ENCODE results near the gene LAMA4. TPM values are rescaled to one million over a fixed set of nuclear protein-coding genes. Genes with fewer than 3 reads are reported as not detected.

LAMA4 gene
- total and polyA plus RNA-seq, 4 donors = 2.1 to 6.0 (median 3.5) TPM

GRCh38 chr6:112100561-112100960 is 153.8 kb downstream of the LAMA4 start:
- TF ChIP-seq JUND (IDR thresholded peaks at IDR 0.05) = no peak
- no peak for TF ChIP-seq CTCF (IDR thresholded peaks at IDR 0.05; ENCODE audit: low read depth, low read length, missing input control)
- no peak for TF ChIP-seq GABPA (IDR thresholded peaks at IDR 0.05 in 1 of 2, conservative IDR thresholded peaks at IDR 0.05 in 1 of 2)
- TF ChIP-seq, protein P1, sequence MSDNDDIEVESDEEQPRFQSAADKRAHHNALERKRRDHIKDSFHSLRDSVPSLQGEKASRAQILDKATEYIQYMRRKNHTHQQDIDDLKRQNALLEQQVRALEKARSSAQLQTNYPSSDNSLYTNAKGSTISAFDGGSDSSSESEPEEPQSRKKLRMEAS (IDR thresholded peaks at IDR 0.05) = no peak
- TF ChIP-seq REST (IDR thresholded peaks at IDR 0.05) = no peak
- no peak for TF ChIP-seq EGR1 (IDR thresholded peaks at IDR 0.05; ENCODE audit: low read depth in 2 of 2)
- Histone ChIP-seq H3K4me3 (ENCODE audit: low read depth in 1 of 3, low read length in 3 of 3) (no peak overlapping the region), H3K4me1 (ENCODE audit: control insufficient read depth in 4 of 4, insufficient read depth in 4 of 4, low read length in 3 of 4) (no peaks in the 10 kb centered on the region), H3K9ac (ENCODE audit: low read depth in 1 of 2, low read length in 2 of 2) (no peak overlapping the region), H3K36me3 (ENCODE audit: control insufficient read depth in 4 of 4, insufficient read depth in 3 of 4, low read depth in 1 of 4, low read length in 3 of 4) (peaks cover 0 to 4% (median 1%) of the 10 kb centered on the region in 4 donors), H3K27me3 (ENCODE audit: control insufficient read depth in 4 of 4, insufficient read depth in 4 of 4, low read length in 3 of 4) (no peaks in the 10 kb centered on the region), H3K27ac (ENCODE audit: low read depth in 1 of 2, low read length in 2 of 2) (no peak overlapping the region), H3K9me3 (ENCODE audit: control insufficient read depth in 4 of 4, low read length in 3 of 4) (no peaks in the 10 kb centered on the region)
- no peak for DNase-seq (ENCODE audit: low spot score)
- 88% methylated on average over 4 of the region's 4 CpGs for WGBS

- no peaks in the 10 kb centered on the region for H3K27me3 ChIP-seq (ENCODE audit: control insufficient read depth in 4 of 4, insufficient read depth in 4 of 4, low read length in 3 of 4)
- 95% methylated on average over 2 of the region's 2 CpGs for WGBS
- H3K4me1 ChIP-seq (ENCODE audit: control insufficient read depth in 4 of 4, insufficient read depth in 4 of 4, low read length in 3 of 4) = no peaks in the 10 kb centered on the region
- H3K9me3 ChIP-seq (ENCODE audit: control insufficient read depth in 4 of 4, low read length in 3 of 4) = no peaks in the 10 kb centered on the region
- H3K36me3 ChIP-seq (ENCODE audit: control insufficient read depth in 4 of 4, insufficient read depth in 3 of 4, low read depth in 1 of 4, low read length in 3 of 4) = peaks cover 0 to 4% (median 1%) of the 10 kb centered on the region in 4 donors
- DNase-seq (ENCODE audit: low spot score) = no peak
- H3K9ac ChIP-seq (ENCODE audit: low read depth in 1 of 2, low read length in 2 of 2) = no peak overlapping the region
- H3K27ac ChIP-seq (ENCODE audit: low read depth in 1 of 2, low read length in 2 of 2) = no peak overlapping the region
- TF ChIP-seq FOXA2 (IDR thresholded peaks at IDR 0.05) (no peak), FOXA1 (IDR thresholded peaks at IDR 0.05) (no peak), EGR1 (IDR thresholded peaks at IDR 0.05; ENCODE audit: low read depth in 2 of 2) (no peak), YY1 (IDR thresholded peaks at IDR 0.05) (no peak)
- H3K4me3 ChIP-seq (ENCODE audit: low read depth in 1 of 3, low read length in 3 of 3) = no peak overlapping the region
Observed at GRCh38 chr6:112096901-112097300, 157.5 kb downstream of the LAMA4 start.

DNA sequence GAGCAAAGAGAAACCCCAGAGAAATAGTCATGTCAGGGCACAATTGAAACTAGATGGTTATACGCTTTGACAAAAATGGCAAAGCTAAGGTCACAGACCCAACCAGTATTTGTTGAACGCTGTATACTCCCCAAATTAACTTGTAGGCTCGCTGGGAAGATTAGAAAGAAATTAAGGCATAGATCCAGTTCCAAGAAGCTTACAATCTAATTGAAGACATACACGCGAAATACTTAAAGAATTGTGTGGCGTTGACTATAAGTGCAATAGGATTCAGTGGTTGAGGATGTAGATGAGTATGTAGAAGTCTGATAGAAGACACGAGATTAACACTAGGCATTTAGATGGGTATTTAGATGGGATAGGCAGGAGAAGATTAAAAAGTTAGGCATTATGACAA is 166.5 kb downstream of the LAMA4 start:
- Histone ChIP-seq H3K27ac (ENCODE audit: low read depth in 1 of 2, low read length in 2 of 2) (peak overlapping the region; percentile 62 to 80), H3K9me3 (ENCODE audit: control insufficient read depth in 4 of 4, low read length in 3 of 4) (no peaks in the 10 kb centered on the region), H3K36me3 (ENCODE audit: control insufficient read depth in 4 of 4, insufficient read depth in 3 of 4, low read depth in 1 of 4, low read length in 3 of 4) (peaks cover 0 to 7% (median 4%) of the 10 kb centered on the region in 4 donors), H3K4me1 (ENCODE audit: control insufficient read depth in 4 of 4, insufficient read depth in 4 of 4, low read length in 3 of 4) (peaks cover 0 to 23% (median 23%) of the 10 kb centered on the region in 4 donors), H3K9ac (ENCODE audit: low read depth in 1 of 2, low read length in 2 of 2) (peak overlapping the region in 1 of 2 donors; percentile 80), H3K27me3 (ENCODE audit: control insufficient read depth in 4 of 4, insufficient read depth in 4 of 4, low read length in 3 of 4) (no peaks in the 10 kb centered on the region), H3K4me3 (ENCODE audit: low read depth in 1 of 3, low read length in 3 of 3) (peak overlapping the region; percentile 69 to 88 (median 85))
- WGBS = 22% methylated on average over 7 of the region's 7 CpGs
- DNase-seq (ENCODE audit: low spot score) = no peak
- TF ChIP-seq HNF4A (conservative IDR thresholded peaks at IDR 0.05) = no peak
- TF ChIP-seq REST (IDR thresholded peaks at IDR 0.05) = no peak
- TF ChIP-seq NR2F2 (IDR thresholded peaks at IDR 0.05) = no peak
- no peak for TF ChIP-seq YY1 (IDR thresholded peaks at IDR 0.05)
- TF ChIP-seq GABPA (IDR thresholded peaks at IDR 0.05 in 1 of 2, conservative IDR thresholded peaks at IDR 0.05 in 1 of 2) = no peak
- TF ChIP-seq TAF1 (conservative IDR thresholded peaks at IDR 0.05) = no peak
- TF ChIP-seq CTCF (IDR thresholded peaks at IDR 0.05; ENCODE audit: low read depth, low read length, missing input control) = no peak

Data from liver (tissue), 9 donors.